Right kidney (tissue), 1 donor: ENCODE measurements around the gene TUBB1.

Experiments
- DNase-seq: peaks from one replicate; pipeline ENCODE4 v3.0.0-alpha.2; 2016

The TUBB1 gene

DNA sequence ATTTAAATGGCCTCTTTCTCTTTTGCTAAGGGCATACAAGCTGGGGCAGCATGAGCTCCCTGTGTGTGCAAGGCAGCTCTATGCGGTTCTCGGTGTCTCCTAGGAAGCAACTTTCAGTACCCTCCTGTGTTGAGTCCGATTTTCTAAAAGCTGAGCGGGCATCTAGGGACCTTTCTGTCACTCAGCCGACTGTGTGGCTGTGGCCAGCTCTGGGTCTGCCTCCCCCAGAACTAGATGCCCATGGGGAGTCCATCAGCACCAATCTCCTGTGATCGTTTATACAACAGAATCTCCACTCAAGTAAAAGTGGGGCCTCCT, 30.7 kb upstream of the TUBB1 start:
- DNase-seq = no peak

- DNase-seq = no peak
Observed at GRCh38 chr20:58989196-58989595, 30.0 kb upstream of the TUBB1 start.

GRCh38 chr20:58990651-58991445, 28.4 kb upstream of the TUBB1 start:
- no peak for DNase-seq

DNA sequence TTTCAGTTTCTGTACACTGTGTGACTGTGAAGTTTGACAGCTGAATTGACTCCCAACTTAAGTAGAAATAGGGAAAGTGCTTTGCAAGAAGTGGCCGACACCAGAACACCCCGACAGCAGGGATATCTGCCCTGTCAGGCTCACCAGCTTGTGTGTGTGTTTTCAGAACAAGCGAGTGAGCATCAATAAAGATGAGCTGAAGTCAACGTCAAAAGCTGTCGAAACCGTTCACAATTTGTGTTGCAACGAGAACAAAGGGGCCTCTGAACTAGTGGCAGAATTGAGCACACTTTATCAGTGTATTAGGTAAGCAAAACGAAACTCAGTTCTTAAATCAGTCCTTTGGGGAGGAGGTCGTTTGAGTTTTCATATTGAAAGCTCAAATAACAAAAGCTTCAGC, 27.5 kb upstream of the TUBB1 start:
- no peak for DNase-seq

DNA sequence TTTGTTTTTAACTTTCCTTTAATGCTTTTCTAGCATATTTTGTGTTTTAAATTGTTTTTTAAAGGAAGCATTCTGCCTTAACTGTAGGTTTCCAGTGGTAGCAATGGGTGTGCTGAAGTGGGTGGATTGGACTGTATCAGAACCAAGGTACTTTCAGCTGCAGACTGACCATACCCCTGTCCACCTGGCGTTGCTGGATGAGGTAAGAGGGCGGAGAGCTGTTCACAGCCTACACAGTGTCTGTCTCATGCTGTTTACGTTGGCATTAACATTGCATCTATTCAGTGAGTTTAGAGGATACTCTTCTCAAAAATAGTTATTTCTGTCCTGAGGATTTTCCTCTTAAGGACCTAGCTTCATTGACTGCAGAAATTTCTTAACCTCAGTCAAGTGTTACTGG, 26.3 kb upstream of the TUBB1 start:
- no peak for DNase-seq

DNA sequence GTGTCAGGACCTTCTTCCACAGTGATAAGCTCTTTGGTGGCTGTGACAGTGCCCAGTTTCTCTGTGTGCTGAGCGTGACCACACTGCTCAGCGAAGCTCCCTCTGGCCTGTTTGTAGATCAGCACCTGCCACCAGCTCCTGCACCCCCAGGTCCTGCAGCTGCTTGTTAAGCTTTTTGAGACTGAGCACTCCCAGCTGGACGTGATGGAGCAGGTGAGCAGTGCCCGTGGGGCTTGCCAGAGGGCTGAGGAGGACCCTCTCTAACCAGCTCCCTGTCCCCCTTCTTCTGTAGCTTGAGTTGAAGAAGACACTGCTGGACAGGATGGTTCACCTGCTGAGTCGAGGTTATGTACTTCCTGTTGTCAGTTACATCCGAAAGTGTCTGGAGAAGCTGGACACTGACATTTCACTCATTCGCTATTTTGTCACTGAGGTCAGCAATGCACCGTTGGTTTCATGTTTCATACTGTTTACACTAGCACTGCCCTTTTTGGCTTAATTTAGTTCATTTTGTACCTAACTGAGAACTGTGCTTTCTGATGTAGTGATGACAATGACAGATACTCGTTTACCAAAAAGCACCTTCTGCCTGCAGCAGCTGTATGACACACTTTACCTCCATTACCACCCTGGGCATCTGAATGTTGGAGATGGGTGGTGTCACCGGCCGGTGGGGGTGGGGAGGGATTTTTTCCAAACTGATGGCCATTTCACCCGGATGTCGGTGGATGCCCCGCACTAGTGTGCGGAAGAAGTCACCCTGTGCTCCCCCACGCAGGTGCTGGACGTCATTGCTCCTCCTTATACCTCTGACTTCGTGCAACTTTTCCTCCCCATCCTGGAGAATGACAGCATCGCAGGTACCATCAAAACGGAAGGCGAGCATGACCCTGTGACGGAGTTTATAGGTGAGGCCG, 25.6 kb upstream of the TUBB1 start:
- no peak for DNase-seq

- DNase-seq = no peak
Observed at GRCh38 chr20:58994390-58995159, 24.7 kb upstream of the TUBB1 start.

DNA sequence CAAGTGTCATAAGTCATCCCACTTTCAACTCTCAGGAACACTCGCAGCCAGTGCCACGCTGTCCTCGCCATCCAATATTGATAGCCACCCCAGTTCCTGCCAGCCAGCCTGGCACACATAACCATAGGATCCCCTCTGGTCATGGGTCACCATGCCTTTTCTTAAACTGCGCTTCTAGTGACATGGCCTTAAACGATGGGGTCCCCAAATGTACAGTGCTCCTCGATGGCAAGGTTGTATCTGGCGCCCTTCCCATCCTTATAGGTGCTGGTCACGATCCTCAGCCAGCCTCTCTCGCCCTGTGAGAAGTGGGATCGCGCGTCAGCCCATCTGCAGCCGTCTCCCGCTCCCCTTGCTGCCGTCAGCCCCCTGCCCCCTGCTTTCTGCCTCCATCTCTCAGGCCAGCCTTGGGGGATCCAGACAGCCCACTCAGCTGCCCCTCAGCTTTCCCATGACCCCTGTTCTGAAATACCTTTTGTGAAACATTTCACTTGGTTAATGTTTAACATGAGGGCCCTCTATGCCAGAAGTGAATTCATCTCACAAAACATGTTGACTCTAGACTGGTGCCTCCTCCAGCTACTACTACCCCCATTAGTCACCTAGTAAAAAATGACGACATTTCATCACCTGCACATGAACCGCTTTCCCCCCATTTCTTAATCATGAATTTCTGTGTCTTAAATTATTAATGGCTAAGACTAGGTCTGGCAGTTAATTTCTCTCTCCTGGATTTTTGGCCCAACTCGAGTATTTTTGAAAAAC, 23.6 kb upstream of the TUBB1 start:
- no peak for DNase-seq

- no peak for DNase-seq
Observed at GRCh38 chr20:58996226-58996611, 23.0 kb upstream of the TUBB1 start.

DNA sequence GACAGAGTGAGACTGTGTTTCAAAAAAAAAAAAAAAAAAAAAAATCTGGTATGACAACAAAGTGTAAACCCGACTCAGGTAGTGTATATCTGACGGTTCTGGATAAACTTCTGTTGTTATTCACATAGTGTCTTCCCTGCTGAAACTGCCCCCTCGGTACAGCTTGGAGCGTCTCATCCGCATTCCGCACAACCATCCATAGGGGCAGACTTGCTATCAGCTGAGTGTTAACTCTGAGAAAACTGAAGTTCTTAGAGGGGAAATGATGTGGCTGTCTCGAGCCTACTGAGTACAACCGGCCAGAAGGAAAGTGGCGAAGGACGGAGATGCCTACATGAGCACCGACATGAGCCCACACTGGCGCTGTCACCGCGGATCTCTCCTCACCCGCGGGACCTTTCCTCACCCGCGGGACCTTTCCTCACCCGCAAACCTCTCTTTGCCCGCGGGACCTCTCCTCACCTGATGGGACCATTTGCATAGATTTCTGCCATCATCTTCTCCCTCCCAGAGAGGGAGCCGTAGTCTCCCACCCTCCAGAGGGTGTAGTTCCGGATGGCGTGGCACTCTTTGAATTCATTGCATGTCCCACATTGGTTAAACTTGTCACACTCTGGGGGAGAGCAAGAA, 22.0 kb upstream of the TUBB1 start:
- no peak for DNase-seq

DNA sequence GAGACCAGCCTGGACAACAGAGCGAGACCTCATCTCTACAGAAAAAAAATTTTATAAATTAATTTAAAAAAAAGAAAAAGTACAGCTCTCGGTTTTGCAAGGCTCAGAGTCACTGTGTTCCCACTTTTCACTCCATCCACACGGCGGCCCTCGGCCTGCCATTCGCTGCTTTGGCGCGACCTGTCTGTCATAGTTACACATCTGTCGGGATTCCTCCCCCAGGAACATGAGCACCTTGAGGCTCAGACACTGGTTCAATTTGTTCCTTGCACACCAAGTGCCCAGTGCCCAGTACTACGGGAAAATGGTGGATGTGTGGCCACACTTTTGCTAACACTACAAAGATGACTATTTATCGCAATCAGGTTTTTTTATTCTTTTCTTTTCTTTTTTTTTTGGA, 20.6 kb upstream of the TUBB1 start:
- DNase-seq = no peak

- no peak for DNase-seq
Observed at GRCh38 chr20:59000326-59000725, 18.9 kb upstream of the TUBB1 start.

DNA sequence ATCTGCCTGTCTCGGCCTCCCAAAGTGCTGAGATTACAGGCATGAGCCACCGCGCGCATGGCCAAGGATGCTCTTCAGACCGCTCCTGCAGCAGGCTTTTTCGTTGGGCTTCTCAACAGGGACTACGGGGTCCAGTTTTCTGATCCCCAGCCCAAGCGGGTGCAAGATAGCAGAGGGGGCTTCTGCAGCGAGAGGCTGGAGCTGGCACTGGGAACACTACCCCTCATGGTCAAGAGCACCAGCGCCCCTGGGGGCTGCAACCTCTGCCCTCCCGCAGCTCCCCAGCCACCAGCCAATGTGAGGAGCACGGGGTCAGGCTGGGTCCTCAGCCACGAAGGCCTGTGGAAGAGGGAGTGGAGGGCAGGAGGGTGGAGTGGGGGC, 18.2 kb upstream of the TUBB1 start:
- DNase-seq = no peak

GRCh38 chr20:59001449-59002171, 17.6 kb upstream of the TUBB1 start:
- DNase-seq = no peak

- no peak for DNase-seq
Observed at GRCh38 chr20:59002388-59002787, 16.8 kb upstream of the TUBB1 start.

DNA sequence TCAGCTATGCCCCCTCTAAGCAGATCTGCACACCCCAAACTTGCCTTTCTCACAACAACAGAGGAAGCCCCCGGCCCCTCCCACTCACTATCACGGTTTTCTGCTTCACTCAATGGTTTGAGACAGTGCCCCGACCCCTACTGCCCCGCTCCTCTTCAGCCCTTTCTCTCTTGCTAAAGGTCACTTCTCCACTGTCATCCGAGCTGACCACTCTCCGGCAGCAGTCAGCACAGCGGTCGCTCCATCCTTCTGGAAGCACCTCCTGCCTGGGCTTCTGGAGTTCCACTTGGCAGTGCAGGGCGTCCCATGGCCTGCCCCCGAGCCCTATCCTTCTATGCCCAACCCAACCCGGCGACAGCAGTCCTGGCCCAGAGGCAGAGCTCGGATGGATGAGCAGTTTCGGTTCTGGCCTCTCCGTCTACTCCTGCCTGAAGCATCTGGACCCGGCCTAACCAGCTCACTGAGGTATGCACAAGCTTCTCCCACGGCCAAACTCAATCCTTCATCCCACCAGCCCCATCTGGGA, 16.3 kb upstream of the TUBB1 start:
- no peak for DNase-seq

DNA sequence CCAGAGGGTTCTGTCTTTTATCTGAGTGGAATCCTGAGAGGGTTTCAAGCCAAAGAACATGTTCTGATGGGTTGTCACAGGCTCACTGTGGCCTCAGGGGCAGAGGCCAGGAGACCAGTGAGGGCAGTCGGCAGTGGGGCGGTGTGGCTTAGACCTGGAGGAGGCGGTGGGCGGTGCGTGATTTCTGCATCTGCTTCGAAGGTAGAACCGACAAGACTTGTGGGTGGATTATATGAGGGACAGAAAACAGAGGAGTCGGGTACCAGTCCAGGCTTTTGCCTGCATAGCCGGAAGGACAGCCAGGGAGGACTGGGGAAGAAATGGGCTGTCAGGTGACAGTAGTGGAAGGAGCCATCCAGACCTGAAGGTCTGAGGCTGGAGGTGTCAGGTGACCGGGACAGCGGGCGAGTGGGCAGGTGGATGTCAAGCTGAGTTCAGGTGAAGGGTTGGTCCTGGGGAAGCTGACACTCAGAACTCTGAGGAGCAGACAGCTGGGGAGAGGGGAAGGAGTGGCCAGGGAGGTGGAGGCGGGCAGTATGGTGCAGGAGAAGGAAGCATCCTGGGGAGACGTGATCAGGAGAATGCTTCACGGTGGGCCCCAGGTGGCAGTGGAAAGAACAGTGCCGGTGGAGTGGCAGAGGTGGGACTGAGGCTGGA, 15.3 kb upstream of the TUBB1 start:
- no peak for DNase-seq

DNA sequence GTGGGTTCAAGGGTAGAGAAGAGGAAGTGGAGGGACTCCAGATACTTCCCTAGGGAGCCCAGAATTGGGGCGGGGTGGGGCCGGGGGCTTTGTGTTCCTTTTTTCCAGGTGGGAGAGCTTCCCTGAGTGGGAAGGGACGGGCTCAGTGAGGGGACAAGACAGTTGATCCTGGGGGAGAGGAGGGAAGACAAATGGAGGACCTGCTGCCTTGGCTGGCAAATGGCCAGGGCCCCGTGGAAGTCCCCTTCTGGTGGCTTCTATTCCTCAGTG, 14.8 kb upstream of the TUBB1 start:
- DNase-seq = no peak

DNA sequence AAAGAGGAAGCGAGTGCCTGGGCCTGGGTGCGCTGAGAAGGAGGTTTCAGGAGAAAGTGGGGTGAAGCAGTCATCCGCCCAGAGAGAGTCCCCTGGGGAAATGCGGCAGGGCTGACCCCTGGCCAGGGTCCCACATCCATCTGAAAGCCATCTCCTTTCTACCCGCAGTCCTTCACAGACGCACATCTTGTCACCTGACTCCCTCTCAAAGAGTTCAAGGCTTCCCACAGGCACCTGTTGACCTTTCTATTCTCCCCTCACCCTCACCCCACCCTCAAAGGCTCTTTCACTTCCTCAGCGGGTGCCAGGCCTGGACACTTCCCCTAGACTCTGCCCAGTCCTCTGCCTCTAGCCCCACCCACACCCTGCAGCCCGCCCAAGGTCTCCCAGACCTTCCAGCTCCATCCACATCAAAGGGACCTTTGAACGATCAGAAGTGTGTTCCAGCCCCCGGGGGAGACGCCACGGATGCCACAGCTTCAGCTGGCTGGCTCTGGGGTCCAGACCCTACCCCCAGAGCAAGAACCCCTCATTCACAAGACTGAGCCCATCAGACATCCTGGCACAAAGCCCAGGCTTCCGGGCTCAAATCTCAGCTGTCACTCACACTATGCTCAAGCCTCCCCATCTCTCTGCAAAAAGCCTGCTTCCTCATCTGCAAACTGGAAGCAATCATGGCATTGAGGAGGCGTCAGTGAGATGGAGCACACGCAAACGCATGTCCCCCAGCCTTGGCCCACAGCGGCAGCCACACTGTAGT, 14.3 kb upstream of the TUBB1 start:
- DNase-seq = no peak
